Amniotic epithelial cell (primary cell): ENCODE results near the gene CARS2.
A peak's percentile ranks its signal among the peaks of the same experiment; 100 is the strongest.
"Not testable (repeated sequence)": the region's sequence is repeated elsewhere in the genome, so short reads cannot be mapped to it uniquely, and the experiment has no call there.

Experiments
- DNase-seq: peaks from one replicate; pipeline ENCODE4 v3.0.0-alpha.2; 2010; ENCODE audit warnings: low read depth

CARS2 gene

DNA sequence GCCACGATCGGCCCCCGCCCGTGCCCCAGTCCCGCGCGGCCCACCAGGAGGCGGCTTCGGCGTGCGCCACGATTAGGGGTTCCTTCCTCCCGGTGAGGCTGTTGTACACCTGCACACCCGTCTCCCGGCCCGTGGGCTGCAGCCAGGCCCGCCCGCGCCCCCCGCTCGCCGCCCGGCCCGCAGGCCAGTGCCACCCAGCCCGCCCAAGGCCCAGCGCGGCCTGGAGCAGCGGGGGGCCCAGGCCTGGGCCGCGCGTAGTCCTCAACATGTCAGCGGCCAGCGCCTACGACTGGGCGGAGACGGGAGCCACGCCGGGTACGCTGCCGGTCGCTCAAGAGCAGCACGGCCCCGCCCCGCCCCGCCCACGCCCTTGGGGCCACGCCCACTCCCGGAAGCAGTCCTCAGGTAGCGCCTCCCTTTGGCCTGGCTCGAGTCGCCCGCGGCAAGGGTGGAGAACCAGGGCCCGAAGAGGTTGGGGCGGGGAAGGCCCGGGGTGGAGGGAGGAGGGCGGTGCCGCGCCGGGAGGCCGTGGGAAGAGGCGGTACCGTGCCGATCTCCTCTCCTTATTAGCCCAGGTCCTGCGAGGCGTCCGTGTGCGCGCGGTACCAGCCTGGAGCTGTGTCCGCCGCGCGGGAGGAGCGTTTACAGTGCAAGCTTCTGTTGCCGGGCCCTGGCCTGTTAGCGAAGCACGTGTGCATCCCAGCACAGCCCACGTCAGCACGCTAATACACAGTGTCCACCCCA is at the start of gene CARS2:
TSS of gene CARS2 (minus strand) at position 291 of the 744 bp plus-strand sequence. CDS start at position 268, 23 bp downstream.
- DNase-seq = peak; percentile 96

DNA sequence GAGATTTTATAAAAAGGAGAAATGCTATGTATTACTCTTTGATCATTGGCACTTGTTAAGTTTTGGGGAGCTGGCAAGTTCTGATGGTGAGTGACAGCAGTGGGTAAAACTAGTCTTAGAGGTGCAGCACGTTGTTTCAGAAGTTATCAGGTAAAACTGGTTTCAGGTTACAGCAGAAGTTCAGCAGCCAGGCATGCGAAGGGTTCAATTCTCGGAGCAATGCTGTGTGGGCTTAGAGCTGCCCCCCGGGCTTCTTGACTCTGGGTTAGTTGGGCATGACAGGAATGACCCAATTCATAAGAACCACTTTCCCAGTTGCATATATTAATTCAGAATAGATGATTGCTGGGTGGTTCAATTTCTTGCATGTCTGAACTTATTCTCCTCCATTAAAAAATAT is 42.4 kb upstream of the CARS2 start:
- DNase-seq = no peak

DNA sequence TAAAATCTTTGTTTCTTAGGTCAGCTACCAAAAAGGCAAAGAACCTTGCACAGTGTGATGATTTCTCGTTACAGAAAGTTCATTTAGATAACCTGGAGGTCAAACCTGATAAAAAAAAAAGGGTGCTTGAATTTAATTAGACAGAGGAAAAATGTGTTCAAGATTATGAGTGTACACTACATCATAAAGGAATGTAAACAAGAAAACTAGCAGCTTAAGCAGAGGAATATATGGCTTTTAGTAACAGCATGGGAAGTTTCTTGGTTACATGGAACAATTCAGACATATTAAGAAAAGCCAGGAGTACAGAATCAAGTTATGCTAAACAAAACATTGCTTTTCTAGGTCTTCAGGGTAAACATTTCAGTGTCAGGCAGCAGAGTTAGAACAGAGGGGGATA is 40.5 kb upstream of the CARS2 start:
- peak; percentile 59 for DNase-seq

DNA sequence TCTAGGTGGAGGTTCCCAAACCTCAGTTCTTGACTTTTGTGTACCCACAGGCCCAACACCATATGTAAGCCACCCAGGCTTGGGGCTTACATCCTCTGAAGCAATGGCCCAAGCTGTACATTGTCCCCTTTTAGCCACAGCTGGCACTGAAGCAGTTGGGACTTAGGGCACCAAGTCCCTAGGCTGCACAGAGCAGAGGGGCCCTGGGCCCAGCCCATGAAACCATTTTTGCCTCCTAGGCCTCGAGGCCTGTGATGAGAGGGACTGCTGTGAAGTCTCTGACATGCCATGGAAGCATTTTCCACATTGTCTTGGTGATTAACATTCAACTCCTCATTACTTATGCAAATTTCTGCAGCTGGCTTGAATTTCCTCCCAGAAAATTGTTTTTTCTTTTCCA is 37.8 kb upstream of the CARS2 start:
- DNase-seq = no peak

GRCh38 chr13:110737555-110737954 is 31.6 kb upstream of the CARS2 start:
- no peak for DNase-seq

- DNase-seq = no peak
These were observed 28.6 kb upstream of the CARS2 start for GRCh38 chr13:110734561-110734960.

DNA sequence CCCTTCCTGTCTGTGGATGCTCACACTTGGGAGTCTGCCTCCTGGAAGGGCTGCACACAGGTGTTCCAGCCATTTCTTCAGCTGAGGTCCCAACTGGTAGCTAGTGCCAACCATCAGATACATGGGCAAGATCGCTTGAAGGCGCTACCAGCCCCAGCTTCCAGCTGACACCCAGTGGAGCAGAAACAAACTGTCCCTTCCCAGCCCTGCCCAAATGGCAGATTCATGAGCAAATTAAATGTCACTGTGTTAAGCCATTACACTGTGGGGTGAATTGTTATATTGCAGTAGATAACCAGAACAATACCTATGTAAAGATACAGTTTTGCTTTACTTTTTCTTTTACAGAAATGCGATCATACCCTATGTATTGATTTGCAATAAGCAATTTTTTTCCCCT is 25.2 kb upstream of the CARS2 start:
- DNase-seq = no peak

DNA sequence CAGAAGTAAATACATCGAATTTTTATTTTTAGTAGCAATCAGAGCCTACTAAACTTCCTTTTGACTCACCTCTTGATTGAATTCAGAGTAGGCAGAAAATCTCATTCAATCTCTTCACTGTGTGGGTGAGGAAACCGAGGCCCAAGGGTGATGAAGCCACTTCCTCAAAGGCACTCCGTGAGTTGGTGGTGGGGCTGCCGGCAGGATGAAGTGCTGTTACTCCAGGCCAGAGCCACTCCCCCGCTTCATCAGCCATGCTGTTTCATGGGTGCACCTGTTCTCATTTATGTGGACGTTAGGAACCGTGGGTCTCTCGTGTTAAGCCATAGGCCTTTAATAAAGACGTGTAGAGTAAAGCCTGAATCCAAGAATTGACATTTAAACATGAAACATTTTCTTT is 20.8 kb upstream of the CARS2 start:
- DNase-seq = no peak

- not testable (repeated sequence) for DNase-seq
These were observed 20.2 kb upstream of the CARS2 start for GRCh38 chr13:110726153-110726552.

DNA sequence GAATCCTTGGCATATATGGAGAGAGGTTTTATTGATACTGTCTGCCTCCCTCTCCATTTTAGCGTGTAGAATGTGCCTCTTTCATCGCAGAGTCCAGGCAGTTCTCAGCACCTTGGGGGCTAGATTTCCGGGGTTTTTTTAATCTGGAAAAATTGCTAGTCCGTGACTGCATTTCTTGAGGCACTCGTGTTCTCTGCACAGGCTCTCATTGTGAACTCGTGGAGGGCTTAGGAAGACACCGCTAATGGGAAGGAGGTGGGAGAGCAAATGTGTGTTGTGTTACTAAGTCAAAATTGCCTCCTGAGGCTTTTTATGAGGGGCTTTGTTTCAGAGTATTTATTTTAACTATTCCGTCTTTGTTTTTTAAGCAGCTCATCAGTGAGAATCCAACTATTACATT is 17.7 kb upstream of the CARS2 start:
- no peak for DNase-seq

- DNase-seq = no peak
These were observed 17.1 kb upstream of the CARS2 start for GRCh38 chr13:110722971-110723370.

GRCh38 chr13:110719036-110719710 is 13.3 kb upstream of the CARS2 start:
- DNase-seq = no peak

DNA sequence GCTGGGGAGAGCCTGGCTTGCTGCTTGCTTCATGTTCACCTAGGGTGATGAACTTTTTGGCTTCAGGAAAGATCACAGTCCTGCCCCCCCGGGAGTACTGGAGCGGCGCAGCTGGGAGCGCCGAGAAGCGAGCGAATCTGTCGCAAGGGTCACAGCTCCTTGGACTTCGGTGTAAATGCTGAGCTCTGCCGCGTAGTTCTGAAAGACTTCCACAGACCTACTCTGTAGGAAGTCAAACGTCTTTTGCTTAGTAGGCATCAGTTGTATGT is 10.3 kb upstream of the CARS2 start:
- no peak for DNase-seq

DNA sequence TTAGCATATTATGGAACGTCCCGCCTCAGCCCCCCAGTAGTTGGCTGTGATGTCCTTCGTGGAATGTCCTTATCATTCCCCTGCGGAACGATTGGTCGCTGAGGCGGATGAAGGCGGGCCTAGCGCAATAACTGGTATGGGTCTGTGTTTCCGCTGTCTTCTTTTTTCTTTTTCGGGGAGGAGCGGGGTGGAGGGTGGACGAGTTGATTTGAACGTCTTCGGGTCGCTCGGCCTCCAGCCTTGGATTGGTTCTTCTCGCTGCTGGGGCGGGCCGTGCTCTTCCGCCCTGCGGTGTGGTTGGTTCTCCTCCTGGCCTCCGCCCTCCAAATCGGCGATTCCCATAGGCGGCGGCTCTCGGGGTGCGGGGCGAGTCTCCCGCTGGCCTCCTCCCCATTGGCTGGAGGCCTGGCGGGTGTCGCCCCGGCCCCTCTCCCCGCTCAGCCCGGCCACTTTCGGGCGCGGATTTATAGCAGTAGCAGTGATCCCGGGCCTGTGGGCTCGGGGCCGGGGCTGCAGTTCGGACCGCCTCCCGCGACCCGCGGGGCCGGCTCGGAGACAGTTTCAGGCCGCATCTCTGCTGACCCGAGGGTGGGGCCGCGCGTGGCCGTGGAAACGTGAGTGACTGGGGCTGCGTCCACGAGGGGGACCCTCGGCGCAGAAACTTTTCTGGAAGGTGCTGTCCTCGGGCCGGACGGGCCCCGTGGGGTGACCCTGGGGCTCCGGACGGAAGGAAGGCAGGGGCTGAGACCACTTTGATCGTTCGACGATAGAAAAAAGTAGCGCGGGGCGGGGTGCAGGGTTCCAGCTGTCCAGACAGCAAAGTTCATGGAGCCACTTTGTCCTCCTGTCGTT is 9.7 kb upstream of the CARS2 start:
- peak; percentile 100 for DNase-seq

- peak; percentile 40 for DNase-seq
These were observed 9.0 kb upstream of the CARS2 start for GRCh38 chr13:110714797-110715394.

GRCh38 chr13:110713981-110714796 is 8.3 kb upstream of the CARS2 start:
- DNase-seq = peak; percentile 45

DNA sequence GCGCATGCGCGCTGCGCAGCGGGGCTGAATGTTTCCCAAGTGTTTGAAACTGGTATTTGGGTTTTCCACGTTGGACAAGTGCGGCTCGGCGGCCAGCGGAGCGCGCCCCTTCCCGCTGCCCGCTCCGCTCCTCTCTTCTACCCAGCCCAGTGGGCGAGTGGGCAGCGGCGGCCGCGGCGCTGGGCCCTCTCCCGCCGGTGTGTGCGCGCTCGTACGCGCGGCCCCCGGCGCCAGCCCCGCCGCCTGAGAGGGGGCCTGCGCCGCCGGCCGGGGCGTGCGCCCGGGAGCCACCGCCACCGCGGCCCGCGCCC is 7.7 kb upstream of the CARS2 start, which contains the start of gene ING1:
TSS of gene ING1 (plus strand) at position 59 of the 311 bp plus-strand sequence. CDS start 450 bp downstream, outside the sequence.
- no peak for DNase-seq

GRCh38 chr13:110712849-110713641 is 7.1 kb upstream of the CARS2 start:
- peak; percentile 100 for DNase-seq

DNA sequence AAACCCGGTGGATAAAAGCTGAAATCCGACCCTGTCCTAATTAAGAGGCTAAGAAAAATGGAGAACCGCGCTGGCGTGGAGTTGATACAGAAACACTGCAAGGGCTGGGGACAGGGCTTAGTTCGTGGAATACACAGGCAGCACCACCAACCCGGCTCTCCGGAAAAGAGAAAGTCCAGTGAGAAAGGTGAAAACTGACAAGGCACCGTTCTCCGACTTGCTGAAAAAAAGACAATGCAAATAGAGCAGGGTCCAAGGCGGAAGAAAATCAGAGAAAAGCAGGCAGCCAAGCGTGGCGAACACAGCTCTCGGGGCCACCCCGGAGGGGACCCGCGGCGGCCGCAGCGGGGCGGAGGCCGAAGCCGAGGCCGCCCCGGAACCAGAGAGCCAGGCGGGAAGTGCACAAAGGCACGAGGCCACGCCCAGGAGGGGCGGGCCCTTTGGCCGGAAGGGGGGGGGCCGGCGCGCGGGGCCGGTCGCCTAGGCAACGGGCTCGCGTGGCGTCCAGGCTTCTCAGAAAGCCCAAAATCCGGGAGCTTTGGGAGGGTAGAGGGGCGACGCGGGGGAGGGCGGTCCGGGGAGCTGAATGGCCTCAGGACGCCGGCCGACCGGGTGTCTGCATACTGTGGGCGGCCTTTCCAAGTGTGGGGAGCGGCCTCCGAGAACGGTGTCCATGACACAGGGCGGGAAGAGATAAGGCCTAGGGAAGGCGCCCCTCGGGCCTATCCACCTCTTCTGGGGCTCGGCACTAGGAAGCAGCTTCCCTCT is 6.3 kb upstream of the CARS2 start:
- peak; percentile 62 for DNase-seq
